GM23338 (cell line): ENCODE data around the gene ADORA2A. TPM values are rescaled to one million over a fixed set of nuclear protein-coding genes. Genes with fewer than 3 reads are reported as not detected.

Source experiments
- ATAC-seq: fragments of 200-7000 bp; cut with Tn5 transposase; 3 replicates; pipeline ENCODE4 v1.9.1; 2020
- DNase-seq: peaks from one replicate; pipeline ENCODE4 v3.0.0-alpha.2; 2015; ENCODE audit warnings: low spot score
- H2AFZ ChIP-seq: fragments of 200-600 bp; sonication (generic); 2 replicates; pipeline ENCODE4 v1.8.0; 2016; ENCODE audit warnings: antibody characterized with exemption, mild to moderate bottlenecking, moderate library complexity
- H3F3A ChIP-seq: fragments of 200-600 bp; sonication (generic); replicated peaks from 2 replicates; pipeline ENCODE4 v1.8.0; 2017; ENCODE audit warnings: antibody characterized with exemption, mixed run types, low read depth
- H3K27ac ChIP-seq: fragments of 200-600 bp; sonication (generic); 2 replicates; pipeline ENCODE4 v1.6.1; 2016; ENCODE audit warnings: low read depth
- H3K27me3 ChIP-seq: fragments of 200-600 bp; sonication (generic); 2 replicates; pipeline ENCODE4 v1.8.0; 2016; ENCODE audit warnings: mild to moderate bottlenecking, mixed run types, moderate library complexity; ENCODE audit not compliant: insufficient read depth
- H3K36me3 ChIP-seq: fragments of 200-600 bp; sonication (generic); 2 replicates; pipeline ENCODE4 v1.8.0; 2016; ENCODE audit warnings: mild to moderate bottlenecking; ENCODE audit not compliant: insufficient read depth
- H3K4me1 ChIP-seq: fragments of 200-600 bp; sonication (generic); 2 replicates; pipeline ENCODE4 v1.8.0; 2016; ENCODE audit warnings: mild to moderate bottlenecking, moderate library complexity; ENCODE audit not compliant: insufficient read depth
- H3K4me2 ChIP-seq: fragments of 200-600 bp; sonication (generic); 2 replicates; pipeline ENCODE4 v1.7.1; 2017; ENCODE audit warnings: mixed run types
- H3K4me3 ChIP-seq: fragments of 200-600 bp; sonication (generic); 2 replicates; pipeline ENCODE4 v1.6.1; 2016; ENCODE audit warnings: mixed run types
- H3K79me2 ChIP-seq: fragments of 200-600 bp; sonication (generic); replicated peaks from 2 replicates; pipeline ENCODE4 v1.8.0; 2017; ENCODE audit warnings: mild to moderate bottlenecking; ENCODE audit not compliant: insufficient read depth
- H3K9me2 ChIP-seq: fragments of 200-600 bp; sonication (generic); 2 replicates; pipeline ENCODE4 v1.8.0; 2017; ENCODE audit not compliant: insufficient read depth
- H4K20me1 ChIP-seq: fragments of 200-600 bp; sonication (generic); replicated peaks from 2 replicates; pipeline ENCODE4 v1.8.0; 2017; ENCODE audit warnings: mild to moderate bottlenecking; ENCODE audit not compliant: insufficient read depth
- H3K27ac Mint-ChIP-seq: 2 replicates; pipeline ENCODE4 v1.8.0; 2020; ENCODE audit warnings: inconsistent platforms, mild to moderate bottlenecking, moderate library complexity, mixed read lengths
- H3K27me3 Mint-ChIP-seq: 3 replicates; pipeline ENCODE4 v1.8.0; 2022; ENCODE audit warnings: low read depth, mild to moderate bottlenecking, moderate library complexity, mixed read lengths, inconsistent platforms; ENCODE audit not compliant: insufficient read depth, poor library complexity
- H3K36me3 Mint-ChIP-seq: 3 replicates; pipeline ENCODE4 v1.8.0; 2021; ENCODE audit warnings: low read depth, mild to moderate bottlenecking, inconsistent platforms, moderate library complexity, mixed read lengths
- H3K4me1 Mint-ChIP-seq: 3 replicates; pipeline ENCODE4 v1.8.0; 2020; ENCODE audit warnings: mild to moderate bottlenecking, inconsistent platforms, mixed read lengths
- H3K4me3 Mint-ChIP-seq: 3 replicates; pipeline ENCODE4 v1.8.0; 2021; ENCODE audit warnings: moderate library complexity, mild to moderate bottlenecking, inconsistent platforms, mixed read lengths
- H3K9me3 Mint-ChIP-seq: 3 replicates; pipeline ENCODE4 v1.8.0; 2020; ENCODE audit warnings: moderate library complexity, mild to moderate bottlenecking, inconsistent platforms, mixed read lengths
- CREB1 ChIP-seq: fragments of 250-450 bp; sonication (Bioruptor Pico); IDR thresholded peaks from 2 replicates; pipeline ENCODE4 v1.5.0; 2020; ENCODE audit warnings: low read depth, mild to moderate bottlenecking, moderate library complexity
- ETS1 ChIP-seq: IDR thresholded peaks from 2 replicates; pipeline ENCODE4 v1.6.1; 2016; ENCODE audit warnings: antibody characterized with exemption
- EZH2 ChIP-seq: fragments of 200-600 bp; sonication (generic); IDR thresholded peaks from one replicate; pipeline ENCODE4 v1.8.0; 2017; ENCODE audit warnings: antibody characterized with exemption, mild to moderate bottlenecking, low read depth; ENCODE audit not compliant: unreplicated experiment
- EZH2phosphoT487 ChIP-seq: fragments of 200-600 bp; sonication (generic); IDR thresholded peaks from one replicate; pipeline ENCODE4 v1.8.1; 2018; ENCODE audit warnings: antibody characterized with exemption; ENCODE audit not compliant: unreplicated experiment
- JUNB ChIP-seq: IDR thresholded peaks from one replicate; pipeline ENCODE4 v1.6.1; 2016; ENCODE audit warnings: antibody characterized with exemption; ENCODE audit not compliant: unreplicated experiment
- NANOG ChIP-seq: IDR thresholded peaks from 2 replicates; pipeline ENCODE4 v1.6.1; 2016; ENCODE audit warnings: antibody characterized with exemption, borderline replicate concordance
- REST ChIP-seq: IDR thresholded peaks from one replicate; pipeline ENCODE4 v1.6.1; 2018; ENCODE audit warnings: antibody characterized with exemption; ENCODE audit not compliant: unreplicated experiment
- STAT1 ChIP-seq: IDR thresholded peaks from one replicate; pipeline ENCODE4 v1.6.1; 2016; ENCODE audit warnings: antibody characterized with exemption; ENCODE audit not compliant: unreplicated experiment
- ZNF114 ChIP-seq: fragments of 250-450 bp; sonication (Bioruptor Pico); IDR thresholded peaks from 2 replicates; pipeline ENCODE4 v1.5.0; 2020; ENCODE audit warnings: mild to moderate bottlenecking, moderate library complexity
- ZNF331 ChIP-seq: fragments of 250-450 bp; sonication (Bioruptor Pico); IDR thresholded peaks from 2 replicates; pipeline ENCODE4 v1.5.0; 2020; ENCODE audit warnings: low read depth, mild to moderate bottlenecking, moderate library complexity
- polyA plus RNA-seq: library from polyadenylated mRNA; unstranded; fragments of >200 nt; fragmentation: Nextera tagmentation; extraction: Ambion mirVana; gene quantifications from 2 replicates; pipeline ENCODE4 v1.2.1, GENCODE V29; 2016
- total RNA-seq: library from RNA; depleted of rRNA; stranded (reverse); fragments of >200 nt; shearing (Covaris generic); gene quantifications from 2 replicates; pipeline ENCODE4 v1.2.3, GENCODE V29; 2014

ADORA2A gene
- total and polyA plus RNA-seq, 2 experiments from 2014 or later: 4.1 to 13.5 TPM

- Histone ChIP-seq H3K27me3 (no peaks in the 10 kb centered on the region), H2AFZ (no peak overlapping the region), H3K4me3 (no peak overlapping the region), H3F3A (no peaks in the 10 kb centered on the region), H3K36me3 (peaks cover 9% of the 10 kb centered on the region), H3K4me1 (no peaks in the 10 kb centered on the region), H3K27ac (no peak overlapping the region), H4K20me1 (0 out of 2 replicates have a peak, but pooled peaks cover 7% of the 10 kb centered on the region), H3K4me2 (no peak overlapping the region), H3K79me2 (no peaks in the 10 kb centered on the region), H3K9me2 (no peaks in the 10 kb centered on the region)
- Mint-ChIP-seq H3K4me3 (no peak overlapping the region), H3K36me3 (peaks cover 32% of the 10 kb centered on the region; the same call in 2 of the 3 replicates), H3K9me3 (no peaks in the 10 kb centered on the region), H3K27me3 (peaks cover 1% of the 10 kb centered on the region), H3K4me1 (no peaks in the 10 kb centered on the region), H3K27ac (no peak overlapping the region)
- DNase-seq: no peak
- no peak for ATAC-seq
- no peak for TF ChIP-seq REST
- TF ChIP-seq EZH2phosphoT487: no peak
- TF ChIP-seq EZH2: no peak
- TF ChIP-seq STAT1: no peak
These were observed 46.5 kb upstream of the ADORA2A start for GRCh38 chr22:24380905-24381230.

- Mint-ChIP-seq H3K36me3 (peaks cover 27% of the 10 kb centered on the region; the same call in 2 of the 3 replicates), H3K27me3 (peaks cover 1% of the 10 kb centered on the region), H3K9me3 (no peaks in the 10 kb centered on the region), H3K4me3 (no peak overlapping the region), H3K27ac (no peak overlapping the region), H3K4me1 (no peaks in the 10 kb centered on the region)
- Histone ChIP-seq H3K4me2 (no peak overlapping the region), H3F3A (no peaks in the 10 kb centered on the region), H4K20me1 (0 out of 2 replicates have a peak, but pooled peaks cover 7% of the 10 kb centered on the region), H3K27ac (no peak overlapping the region), H3K9me2 (no peaks in the 10 kb centered on the region), H3K27me3 (no peaks in the 10 kb centered on the region), H3K79me2 (no peaks in the 10 kb centered on the region), H3K4me3 (no peak overlapping the region), H3K4me1 (no peaks in the 10 kb centered on the region), H3K36me3 (peaks cover 4% of the 10 kb centered on the region; the same call in 1 of the 2 replicates), H2AFZ (no peak overlapping the region)
- no peak for TF ChIP-seq ZNF114 (CRISPR knock-in tag)
- DNase-seq (no peak), ATAC-seq (no peak)
These were observed 44.3 kb upstream of the ADORA2A start for GRCh38 chr22:24383061-24383460.

- Histone ChIP-seq H3K4me3 (no peak overlapping the region), H2AFZ (no peak overlapping the region), H3K36me3 (no peaks in the 10 kb centered on the region; the same call in 1 of the 2 replicates), H3K79me2 (no peaks in the 10 kb centered on the region), H3K4me1 (no peaks in the 10 kb centered on the region), H3K9me2 (no peaks in the 10 kb centered on the region), H4K20me1 (peaks cover 3% of the 10 kb centered on the region; the same call in 1 of the 2 replicates), H3K27me3 (no peaks in the 10 kb centered on the region), H3K4me2 (no peak overlapping the region), H3F3A (no peaks in the 10 kb centered on the region), H3K27ac (no peak overlapping the region)
- Mint-ChIP-seq H3K4me1 (no peaks in the 10 kb centered on the region), H3K4me3 (no peak overlapping the region), H3K36me3 (peaks cover 23% of the 10 kb centered on the region; the same call in 2 of the 3 replicates), H3K9me3 (no peaks in the 10 kb centered on the region), H3K27me3 (peaks cover 1% of the 10 kb centered on the region), H3K27ac (no peak overlapping the region)
- ATAC-seq (no peak), DNase-seq (no peak)
- TF ChIP-seq ETS1 (no peak), ZNF331 (no peak), REST (no peak), NANOG (no peak), ZNF114 (CRISPR knock-in tag) (no peak), EZH2phosphoT487 (no peak), EZH2 (no peak), JUNB (no peak), CREB1 (CRISPR knock-in tag) (no peak)
These were observed 43.3 kb upstream of the ADORA2A start for GRCh38 chr22:24384131-24384530.
